ENCODE data around the gene PFKP. TPM values are rescaled to one million over a fixed set of nuclear protein-coding genes. Genes with fewer than 3 reads are reported as not detected.
A peak's percentile ranks its signal among the peaks of the same experiment; 100 is the strongest.

The PFKP gene
- polyA plus RNA-seq, 2 of the 4 experiments (the other 2 are of a cell fraction) = 164 to 279 TPM

- H3K9me3 ChIP-seq = no peaks in the 10 kb centered on the region
- H3K4me2 ChIP-seq = no peak overlapping the region
- CTCF ChIA-PET = interaction anchor here (1.4 to 6.7 kb wide), 2 partner anchors 71 to 121 kb away, joined by 5 to 212 read pairs; no protein-coding TSS in a partner anchor
- DNase-seq (ENCODE audit: low read depth in 1 of 2, low spot score in 1 of 2) (no peak), FAIRE-seq (no peak), ATAC-seq (peak in 1 of 2 experiments; percentile 36; a peak in 2 of 6 replicates)
- peak overlapping the region; percentile 10 to 67; a peak in 3 of 6 replicates for H3K27ac ChIP-seq
- no peak for TF ChIP-seq MAX (IDR thresholded peaks at IDR 0.05)
- H3K4me1 ChIP-seq = peaks cover 45% of the 10 kb centered on the region
- 76% methylated on average over 14 of the region's 17 CpGs for WGBS (ENCODE audit: missing lambda C conversion rate)
- no peak overlapping the region for H3K4me3 ChIP-seq
- POLR2A ChIA-PET = no interaction called here
These were observed 19.0 kb upstream of the PFKP start for GRCh38 chr10:3048119-3049019.

- Histone ChIP-seq H3K4me1 (peaks cover 30% of the 10 kb centered on the region), H3K9me3 (no peaks in the 10 kb centered on the region), H3K27ac (no peak overlapping the region), H3K4me2 (no peak overlapping the region), H3K4me3 (no peak overlapping the region)
- ChIA-PET POLR2A (no interaction called here), CTCF (interaction anchor here (1.0 to 3.9 kb wide), 3 partner anchors 7 to 84 kb away, joined by 3 to 46 read pairs (median 4); no protein-coding TSS in a partner anchor)
- TF ChIP-seq ATOH8 (CRISPR knock-in tag; IDR thresholded peaks at IDR 0.05; ENCODE audit: low read depth) (no peak), MAX (IDR thresholded peaks at IDR 0.05) (no peak), RCOR1 (IDR thresholded peaks at IDR 0.05; ENCODE audit: low read depth, low read length) (no peak), KDM1A (IDR thresholded peaks at IDR 0.05; ENCODE audit: low read depth) (no peak), RNF2 (IDR thresholded peaks at IDR 0.05; ENCODE audit: borderline replicate concordance, low read depth) (no peak), FOSB (CRISPR knock-in tag; IDR thresholded peaks at IDR 0.05) (no peak)
- ATAC-seq (peak in 1 of 2 experiments; percentile 39; a peak in 3 of 6 replicates), FAIRE-seq (no peak), DNase-seq (ENCODE audit: low read depth in 1 of 2, low spot score in 1 of 2) (no peak)
- 44% methylated on average over 5 of the region's 5 CpGs for WGBS (ENCODE audit: missing lambda C conversion rate)
These were observed 15.7 kb upstream of the PFKP start for GRCh38 chr10:3051692-3052091.

- H3K4me2 ChIP-seq = no peak overlapping the region
- no peak overlapping the region for H3K4me3 ChIP-seq
- TF ChIP-seq NPAS2 (CRISPR knock-in tag; IDR thresholded peaks at IDR 0.05; ENCODE audit: borderline replicate concordance) = no peak
- no peak for TF ChIP-seq TP53 (CRISPR knock-in tag; IDR thresholded peaks at IDR 0.05)
- TF ChIP-seq MAZ (IDR thresholded peaks at IDR 0.05; ENCODE audit: borderline replicate concordance, low read depth, low read length) = no peak
- no peak overlapping the region for H3K27ac ChIP-seq
- DNase-seq (ENCODE audit: low read depth in 1 of 2, low spot score in 1 of 2) (no peak), FAIRE-seq (no peak), ATAC-seq (no peak)
- ChIA-PET POLR2A (no interaction called here), CTCF (interaction anchor here (1.8 to 3.9 kb wide), 2 partner anchors 9 to 125 kb away, joined by 4 to 46 read pairs; no protein-coding TSS in a partner anchor)
- WGBS (ENCODE audit: missing lambda C conversion rate) = 91% methylated on average over 2 of the region's 2 CpGs
- H3K9me3 ChIP-seq = no peaks in the 10 kb centered on the region
- peaks cover 20% of the 10 kb centered on the region for H3K4me1 ChIP-seq
These were observed 14.2 kb upstream of the PFKP start for GRCh38 chr10:3053155-3053554.

- H3K4me1 ChIP-seq = peaks cover 14% of the 10 kb centered on the region
- TF ChIP-seq KDM5A (IDR thresholded peaks at IDR 0.05) (no peak), PHF8 (IDR thresholded peaks at IDR 0.05; ENCODE audit: borderline replicate concordance, low read depth) (no peak)
- ATAC-seq (no peak), FAIRE-seq (no peak), DNase-seq (ENCODE audit: low read depth in 1 of 2, low spot score in 1 of 2) (no peak)
- H3K4me2 ChIP-seq = no peak overlapping the region
- no peak overlapping the region for H3K4me3 ChIP-seq
- no peaks in the 10 kb centered on the region for H3K9me3 ChIP-seq
- WGBS (ENCODE audit: missing lambda C conversion rate) = 79% methylated on average over 6 of the region's 6 CpGs
- CTCF ChIA-PET = interaction anchor here (1.0 to 3.9 kb wide), 5 partner anchors 10 to 128 kb away, joined by 3 to 46 read pairs (median 4); no protein-coding TSS in a partner anchor
- no peak overlapping the region for H3K27ac ChIP-seq
- POLR2A ChIA-PET = no interaction called here
These were observed 13.0 kb upstream of the PFKP start for GRCh38 chr10:3054183-3054850.

All from A549 (cell line).